Caco-2 (cell line): ENCODE measurements around the gene RAB30. TPM values are rescaled to one million over a fixed set of nuclear protein-coding genes. Genes with fewer than 3 reads are reported as not detected.

Source experiments
- BruUV-seq: library from RNA; stranded (reverse); fragments of 400-500 nt; replicated peaks from 2 replicates; lab custom pipeline; 2021; lab: Mats Ljungman, UMichigan
- CTCF ChIA-PET: fragments of 300-600 bp; sonication (Branson Sonifier 250); formaldehyde crosslinking; loops from one replicate; lab custom pipeline; 2022; ENCODE audit warnings: antibody characterized with exemption; lab: Charles Lee
- POLR2A ChIA-PET: fragments of 300-600 bp; sonication (Branson Sonifier 250); formaldehyde crosslinking; loops from one replicate; lab custom pipeline; 2022; ENCODE audit warnings: antibody characterized with exemption; lab: Charles Lee
- DNase-seq, 2 experiments: peaks; one replicate each; pipeline versions ENCODE4 v3.0.0 to v3.0.0-alpha.2; 2020 to 2022
- H3K27me3 ChIP-seq: replicated peaks from 2 replicates; pipeline ENCODE4 v1.6.0; 2011; ENCODE audit warnings: low read length; ENCODE audit not compliant: control insufficient read depth, insufficient read depth
- H3K36me3 ChIP-seq: 2 replicates; pipeline ENCODE4 v1.5.1; 2011; ENCODE audit warnings: low read length; ENCODE audit not compliant: control insufficient read depth, insufficient read depth
- H3K4me1 ChIP-seq: fragments of 250-450 bp; sonication (Bioruptor Pico); 2 replicates; pipeline ENCODE4 v1.5.1; 2020; ENCODE audit warnings: mild to moderate bottlenecking
- H3K4me3 ChIP-seq: 2 replicates; pipeline ENCODE4 v1.5.1; 2011; ENCODE audit warnings: low read depth, mild to moderate bottlenecking, control low read depth, low read length
- H3K9me3 ChIP-seq: fragments of 250-450 bp; sonication (Bioruptor Pico); 2 replicates; pipeline ENCODE4 v1.5.1; 2020; ENCODE audit warnings: mild to moderate bottlenecking, moderate library complexity
- H3K27ac Mint-ChIP-seq: one replicate; pipeline ENCODE4 v1.8.0; 2022; ENCODE audit warnings: mixed read lengths; ENCODE audit not compliant: unreplicated experiment
- H3K27me3 Mint-ChIP-seq: one replicate; pipeline ENCODE4 v1.8.0; 2022; ENCODE audit warnings: mixed read lengths; ENCODE audit not compliant: insufficient read depth, unreplicated experiment
- H3K36me3 Mint-ChIP-seq: one replicate; pipeline ENCODE4 v1.8.0; 2022; ENCODE audit warnings: mild to moderate bottlenecking, mixed read lengths; ENCODE audit not compliant: insufficient read depth, unreplicated experiment
- H3K4me1 Mint-ChIP-seq: one replicate; pipeline ENCODE4 v1.8.0; 2022; ENCODE audit warnings: low read depth, mixed read lengths; ENCODE audit not compliant: unreplicated experiment
- H3K4me3 Mint-ChIP-seq: one replicate; pipeline ENCODE4 v1.8.0; 2022; ENCODE audit warnings: mild to moderate bottlenecking, moderate library complexity, mixed read lengths; ENCODE audit not compliant: unreplicated experiment
- H3K9me3 Mint-ChIP-seq: one replicate; pipeline ENCODE4 v1.8.0; 2022; ENCODE audit warnings: mixed read lengths; ENCODE audit not compliant: unreplicated experiment
- intact Hi-C: fragments of 100-400 bp; cut with micrococcal nuclease; formaldehyde crosslinking; loops from one replicate; pipeline ENCODE4 v1.10.0; 2022; ENCODE audit not compliant: unreplicated experiment
- total RNA-seq: library from RNA; stranded (reverse); gene quantifications from 2 replicates; pipeline ENCODE4 v1.2.3, GENCODE V29; 2022
- TF ChIP-seq, protein P1 (sequence below), 2 experiments: fragments of 200-600 bp in 1 of 2; IDR thresholded peaks; 1 replicate in 1 of 2; 2 replicates in 1 of 2; pipeline versions ENCODE4 v1.5.1 to v1.8.0; 2011 to 2022; ENCODE audit warnings: antibody characterized with exemption in 1 of 2, control low read depth in 1 of 2, inconsistent platforms in 1 of 2, low read depth in 1 of 2, low read length in 1 of 2, mild to moderate bottlenecking in 1 of 2, moderate library complexity in 1 of 2; ENCODE audit not compliant: insufficient read depth in 1 of 2, severe bottlenecking in 1 of 2, unreplicated experiment in 1 of 2

The RAB30 gene
- total RNA-seq, 1 experiment from 2014 or later: 13.5 TPM

DNA sequence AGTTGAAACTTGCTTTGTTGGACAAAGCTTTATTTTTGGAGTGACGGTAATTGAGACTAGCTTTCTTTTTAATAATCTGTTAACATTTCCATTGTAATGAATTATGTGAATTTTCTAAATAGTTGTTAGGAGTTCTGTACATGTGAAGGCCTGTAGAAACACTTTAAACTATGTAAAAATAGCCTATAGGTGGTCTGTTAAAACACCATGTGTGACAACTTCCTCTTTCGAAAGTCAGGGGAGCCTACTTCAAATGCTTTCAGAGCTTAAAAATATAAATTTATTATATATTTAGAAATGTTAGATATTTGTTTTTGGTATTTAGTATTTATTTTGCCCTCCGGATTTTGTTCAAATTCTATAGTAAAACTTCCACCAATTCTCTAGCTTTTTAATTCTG, 141.5 kb downstream of the RAB30 start:
- H3K27me3 Mint-ChIP-seq: no peaks in the 10 kb centered on the region
- H3K36me3 ChIP-seq: no peaks in the 10 kb centered on the region
- H3K4me1 Mint-ChIP-seq: no peaks in the 10 kb centered on the region
- H3K9me3 ChIP-seq: no peaks in the 10 kb centered on the region
- no peaks in the 10 kb centered on the region for H3K9me3 Mint-ChIP-seq
- no peak overlapping the region for H3K27ac Mint-ChIP-seq
- intact Hi-C loops: no loop called here
- no peak overlapping the region for H3K4me3 ChIP-seq
- no peak for DNase-seq
- no TSS peak for BruUV-seq
- H3K36me3 Mint-ChIP-seq: peaks cover 19% of the 10 kb centered on the region
- TF ChIP-seq, protein P1, sequence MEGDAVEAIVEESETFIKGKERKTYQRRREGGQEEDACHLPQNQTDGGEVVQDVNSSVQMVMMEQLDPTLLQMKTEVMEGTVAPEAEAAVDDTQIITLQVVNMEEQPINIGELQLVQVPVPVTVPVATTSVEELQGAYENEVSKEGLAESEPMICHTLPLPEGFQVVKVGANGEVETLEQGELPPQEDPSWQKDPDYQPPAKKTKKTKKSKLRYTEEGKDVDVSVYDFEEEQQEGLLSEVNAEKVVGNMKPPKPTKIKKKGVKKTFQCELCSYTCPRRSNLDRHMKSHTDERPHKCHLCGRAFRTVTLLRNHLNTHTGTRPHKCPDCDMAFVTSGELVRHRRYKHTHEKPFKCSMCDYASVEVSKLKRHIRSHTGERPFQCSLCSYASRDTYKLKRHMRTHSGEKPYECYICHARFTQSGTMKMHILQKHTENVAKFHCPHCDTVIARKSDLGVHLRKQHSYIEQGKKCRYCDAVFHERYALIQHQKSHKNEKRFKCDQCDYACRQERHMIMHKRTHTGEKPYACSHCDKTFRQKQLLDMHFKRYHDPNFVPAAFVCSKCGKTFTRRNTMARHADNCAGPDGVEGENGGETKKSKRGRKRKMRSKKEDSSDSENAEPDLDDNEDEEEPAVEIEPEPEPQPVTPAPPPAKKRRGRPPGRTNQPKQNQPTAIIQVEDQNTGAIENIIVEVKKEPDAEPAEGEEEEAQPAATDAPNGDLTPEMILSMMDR (IDR thresholded peaks at IDR 0.05; ENCODE audit: insufficient read depth in 1 of 2, low read depth in 1 of 2, low read length in 1 of 2, severe bottlenecking in 1 of 2, unreplicated experiment in 1 of 2): no peak
- CTCF ChIA-PET: no interaction called here
- no peaks in the 10 kb centered on the region for H3K27me3 ChIP-seq
- no peak overlapping the region for H3K4me3 Mint-ChIP-seq
- POLR2A ChIA-PET: no interaction called here
- H3K4me1 ChIP-seq: no peaks in the 10 kb centered on the region

DNA sequence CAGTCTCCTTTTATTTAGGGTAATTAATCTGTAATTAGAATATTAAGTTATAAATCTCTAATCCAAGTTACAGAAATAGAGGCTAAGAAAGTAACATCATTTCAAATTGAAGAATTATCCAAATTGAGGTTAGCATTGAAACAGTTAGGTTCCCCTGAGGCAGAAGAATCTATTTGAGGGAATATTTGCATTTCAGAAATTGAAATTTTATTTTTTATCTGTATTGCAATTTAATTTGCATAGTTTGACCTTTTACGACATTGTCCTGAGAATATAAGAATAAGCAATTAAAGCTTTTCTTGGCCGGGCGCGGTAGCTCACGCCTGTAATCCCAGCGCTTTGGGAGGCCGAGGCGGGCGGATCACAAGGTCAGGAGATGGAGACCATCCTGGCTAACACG, 142.6 kb downstream of the RAB30 start:
- peaks cover 19% of the 10 kb centered on the region for H3K36me3 Mint-ChIP-seq
- ChIA-PET CTCF (interaction anchor here (0.7 kb wide), 1 partner anchor 907 kb away, joined by 4 read pairs; no protein-coding TSS in a partner anchor), POLR2A (no interaction called here)
- no peaks in the 10 kb centered on the region for H3K4me1 Mint-ChIP-seq
- H3K27ac Mint-ChIP-seq: no peak overlapping the region
- no peaks in the 10 kb centered on the region for H3K9me3 Mint-ChIP-seq
- no peaks in the 10 kb centered on the region for H3K27me3 ChIP-seq
- no peaks in the 10 kb centered on the region for H3K36me3 ChIP-seq
- H3K4me1 ChIP-seq: no peaks in the 10 kb centered on the region
- no peaks in the 10 kb centered on the region for H3K9me3 ChIP-seq
- H3K27me3 Mint-ChIP-seq: no peaks in the 10 kb centered on the region
- no peak for DNase-seq
- TF ChIP-seq, protein P1 (IDR thresholded peaks at IDR 0.05; ENCODE audit: insufficient read depth in 1 of 2, low read depth in 1 of 2, low read length in 1 of 2, severe bottlenecking in 1 of 2, unreplicated experiment in 1 of 2): no peak
- BruUV-seq: no TSS peak
- H3K4me3 ChIP-seq: no peak overlapping the region
- H3K4me3 Mint-ChIP-seq: no peak overlapping the region
- intact Hi-C loops: no loop called here

DNA sequence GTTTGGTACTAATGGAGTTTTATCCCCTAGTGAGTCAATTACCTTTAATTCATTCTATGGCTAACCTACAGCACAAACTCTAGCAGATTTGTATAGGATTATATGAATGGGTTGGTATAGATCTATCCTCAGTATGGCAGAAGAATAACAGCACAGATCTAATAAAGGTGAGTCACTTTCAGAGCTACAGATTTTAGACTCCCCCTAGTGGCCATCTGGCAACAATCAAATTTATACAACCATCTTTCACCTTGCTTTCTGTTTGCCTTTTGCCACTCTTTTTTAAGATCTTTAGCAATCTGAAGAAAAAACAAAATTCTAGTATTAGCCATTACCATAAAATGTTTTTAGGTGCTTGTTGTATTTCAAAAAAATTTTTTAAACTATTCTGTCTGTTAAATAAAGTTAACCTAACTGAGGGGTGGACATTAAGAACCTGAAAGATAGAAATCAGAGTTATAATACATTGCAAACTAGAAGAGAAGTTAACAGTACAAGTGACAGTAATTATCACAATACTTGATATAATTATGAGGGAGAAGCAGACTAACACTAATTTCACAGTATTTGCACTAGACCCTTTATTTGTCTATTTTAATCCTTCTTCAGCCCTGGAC, 144.3 kb downstream of the RAB30 start:
- no TSS peak for BruUV-seq
- Histone ChIP-seq H3K4me3 (no peak overlapping the region), H3K36me3 (no peaks in the 10 kb centered on the region), H3K9me3 (no peaks in the 10 kb centered on the region), H3K4me1 (no peaks in the 10 kb centered on the region), H3K27me3 (no peaks in the 10 kb centered on the region)
- intact Hi-C loops: loop anchor here (1.0 kb wide), 3 partner anchors 21 to 209 kb away; no protein-coding TSS in a partner anchor
- Mint-ChIP-seq H3K36me3 (peaks cover 5% of the 10 kb centered on the region), H3K27ac (no peak overlapping the region), H3K9me3 (no peaks in the 10 kb centered on the region), H3K4me3 (no peak overlapping the region), H3K4me1 (peaks cover 11% of the 10 kb centered on the region), H3K27me3 (no peaks in the 10 kb centered on the region)
- ChIA-PET POLR2A (interaction anchor here (1.0 kb wide), 1 partner anchor 145 kb away, joined by 3 read pairs; the partner anchor contains the start of gene RAB30), CTCF (interaction anchor here (0.7 to 1.0 kb wide), 15 partner anchors 16 to 308 kb away, joined by 3 to 13 read pairs (median 4); partner anchors contain the start of genes DDIAS, PCF11, PRCP and RAB30)
- DNase-seq: peak in 1 of 2 experiments; percentile 67
- TF ChIP-seq, protein P1 (IDR thresholded peaks at IDR 0.05; ENCODE audit: insufficient read depth in 1 of 2, low read depth in 1 of 2, low read length in 1 of 2, severe bottlenecking in 1 of 2, unreplicated experiment in 1 of 2): peak; percentile 87 to 88
